Measurements from ENCODE around the gene LRRTM4.

LRRTM4 gene

DNA sequence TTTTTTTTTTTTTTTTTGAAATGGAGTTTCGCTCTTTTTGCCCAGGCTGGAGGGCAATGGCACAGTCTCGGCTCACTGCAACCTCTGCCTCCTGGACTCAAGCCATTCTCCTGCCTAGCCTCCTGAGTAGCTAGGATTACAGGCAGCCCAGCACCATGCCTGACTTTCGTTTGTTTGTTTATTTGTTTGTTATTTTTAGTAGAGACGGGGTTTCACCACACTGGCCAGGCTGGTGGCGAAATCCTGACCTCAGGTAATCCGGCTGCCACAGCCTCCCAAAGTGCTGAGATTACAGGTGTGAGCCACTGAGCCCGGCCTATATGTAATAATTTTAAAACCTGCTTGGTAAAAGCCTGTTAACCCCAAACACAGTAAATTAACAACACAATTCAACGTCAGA lies 435.7 kb downstream of the LRRTM4 start:
- H3K27ac ChIP-seq (ENCODE audit: low read length), result no peak overlapping the region
- H3K9me3 ChIP-seq (ENCODE audit: insufficient read depth, low read length), result no peaks in the 10 kb centered on the region
- H3K4me1 ChIP-seq (ENCODE audit: low read length), result no peaks in the 10 kb centered on the region
- H3K9ac ChIP-seq (ENCODE audit: low read length), result no peak overlapping the region
- H4K20me1 ChIP-seq (ENCODE audit: insufficient read depth, low read length), result no peaks in the 10 kb centered on the region
- no peaks in the 10 kb centered on the region for H3K79me2 ChIP-seq (ENCODE audit: low read length)
- H3K36me3 ChIP-seq (replicated peaks; ENCODE audit: low read depth, low read length), result no peaks in the 10 kb centered on the region
- H3K4me3 ChIP-seq (ENCODE audit: low read length), result no peak overlapping the region
- TF ChIP-seq EZH2phosphoT487 (IDR thresholded peaks at IDR 0.05; ENCODE audit: low read depth), result no peak
- TF ChIP-seq, protein P1, sequence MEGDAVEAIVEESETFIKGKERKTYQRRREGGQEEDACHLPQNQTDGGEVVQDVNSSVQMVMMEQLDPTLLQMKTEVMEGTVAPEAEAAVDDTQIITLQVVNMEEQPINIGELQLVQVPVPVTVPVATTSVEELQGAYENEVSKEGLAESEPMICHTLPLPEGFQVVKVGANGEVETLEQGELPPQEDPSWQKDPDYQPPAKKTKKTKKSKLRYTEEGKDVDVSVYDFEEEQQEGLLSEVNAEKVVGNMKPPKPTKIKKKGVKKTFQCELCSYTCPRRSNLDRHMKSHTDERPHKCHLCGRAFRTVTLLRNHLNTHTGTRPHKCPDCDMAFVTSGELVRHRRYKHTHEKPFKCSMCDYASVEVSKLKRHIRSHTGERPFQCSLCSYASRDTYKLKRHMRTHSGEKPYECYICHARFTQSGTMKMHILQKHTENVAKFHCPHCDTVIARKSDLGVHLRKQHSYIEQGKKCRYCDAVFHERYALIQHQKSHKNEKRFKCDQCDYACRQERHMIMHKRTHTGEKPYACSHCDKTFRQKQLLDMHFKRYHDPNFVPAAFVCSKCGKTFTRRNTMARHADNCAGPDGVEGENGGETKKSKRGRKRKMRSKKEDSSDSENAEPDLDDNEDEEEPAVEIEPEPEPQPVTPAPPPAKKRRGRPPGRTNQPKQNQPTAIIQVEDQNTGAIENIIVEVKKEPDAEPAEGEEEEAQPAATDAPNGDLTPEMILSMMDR (IDR thresholded peaks at IDR 0.05; ENCODE audit: low read depth, low read length), result no peak
- H3K4me2 ChIP-seq (ENCODE audit: low read length), result no peak overlapping the region
- no peak overlapping the region for H2AFZ ChIP-seq (ENCODE audit: low read depth, low read length)
- no peaks in the 10 kb centered on the region for H3K27me3 ChIP-seq (ENCODE audit: low read depth, low read length)

DNA sequence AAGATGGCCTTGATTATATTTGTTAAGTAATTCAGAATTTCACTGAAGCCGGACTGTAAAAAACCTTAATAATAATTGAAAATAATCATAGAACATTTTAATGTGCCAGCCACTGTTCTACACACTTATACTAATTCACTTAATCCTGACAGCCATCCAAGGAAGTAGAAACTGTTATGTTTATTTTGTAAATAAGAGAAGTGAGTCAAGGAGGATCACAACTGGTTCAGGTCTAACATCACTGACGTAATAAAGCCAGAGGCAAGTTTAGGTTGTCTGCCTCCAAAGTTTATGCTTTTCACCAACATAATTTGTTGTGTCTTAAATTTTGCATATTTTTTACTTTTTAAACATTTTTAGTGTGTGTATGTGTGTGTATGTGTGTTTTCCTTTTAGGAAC lies 436.1 kb downstream of the LRRTM4 start:
- no peaks in the 10 kb centered on the region for H3K79me2 ChIP-seq (ENCODE audit: low read length)
- no peak overlapping the region for H3K4me3 ChIP-seq (ENCODE audit: low read length)
- H3K27ac ChIP-seq (ENCODE audit: low read length), result no peak overlapping the region
- no peaks in the 10 kb centered on the region for H4K20me1 ChIP-seq (ENCODE audit: insufficient read depth, low read length)
- no peaks in the 10 kb centered on the region for H3K27me3 ChIP-seq (ENCODE audit: low read depth, low read length)
- no peaks in the 10 kb centered on the region for H3K4me1 ChIP-seq (ENCODE audit: low read length)
- no peaks in the 10 kb centered on the region for H3K9me3 ChIP-seq (ENCODE audit: insufficient read depth, low read length)
- no peaks in the 10 kb centered on the region for H3K36me3 ChIP-seq (replicated peaks; ENCODE audit: low read depth, low read length)
- no peak overlapping the region for H3K4me2 ChIP-seq (ENCODE audit: low read length)
- TF ChIP-seq EZH2phosphoT487 (IDR thresholded peaks at IDR 0.05; ENCODE audit: low read depth), result no peak
- TF ChIP-seq, protein P1 (IDR thresholded peaks at IDR 0.05; ENCODE audit: low read depth, low read length), result no peak
- no peak overlapping the region for H3K9ac ChIP-seq (ENCODE audit: low read length)
- H2AFZ ChIP-seq (ENCODE audit: low read depth, low read length), result no peak overlapping the region

DNA sequence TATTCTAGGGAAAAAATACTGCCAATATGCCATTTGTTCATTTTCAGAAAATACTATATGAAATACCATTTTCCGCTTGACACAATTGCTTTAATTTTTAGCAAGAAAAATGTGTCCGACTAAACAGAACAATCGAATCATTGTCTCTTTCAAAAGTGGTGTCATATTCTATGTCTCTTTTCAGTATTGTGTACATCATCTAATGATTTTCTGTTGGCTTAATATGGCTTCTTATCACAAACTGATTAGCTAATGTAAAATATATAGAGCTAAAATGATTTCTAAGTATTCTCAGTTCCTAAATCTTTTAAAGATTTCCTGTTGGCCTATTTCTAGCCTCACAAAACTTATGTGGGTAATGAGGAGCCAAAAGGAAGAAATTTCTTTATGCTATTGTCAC lies 436.6 kb downstream of the LRRTM4 start:
- Histone ChIP-seq H3K4me2 (ENCODE audit: low read length) (no peak overlapping the region), H3K27me3 (ENCODE audit: low read depth, low read length) (no peaks in the 10 kb centered on the region), H4K20me1 (ENCODE audit: insufficient read depth, low read length) (no peaks in the 10 kb centered on the region), H3K36me3 (replicated peaks; ENCODE audit: low read depth, low read length) (no peaks in the 10 kb centered on the region), H3K79me2 (ENCODE audit: low read length) (no peaks in the 10 kb centered on the region), H2AFZ (ENCODE audit: low read depth, low read length) (no peak overlapping the region), H3K4me1 (ENCODE audit: low read length) (no peaks in the 10 kb centered on the region), H3K27ac (ENCODE audit: low read length) (no peak overlapping the region), H3K9me3 (ENCODE audit: insufficient read depth, low read length) (no peaks in the 10 kb centered on the region), H3K9ac (ENCODE audit: low read length) (no peak overlapping the region), H3K4me3 (ENCODE audit: low read length) (no peak overlapping the region)
- no peak for TF ChIP-seq EZH2phosphoT487 (IDR thresholded peaks at IDR 0.05; ENCODE audit: low read depth)
- TF ChIP-seq, protein P1 (IDR thresholded peaks at IDR 0.05; ENCODE audit: low read depth, low read length), result no peak

DNA sequence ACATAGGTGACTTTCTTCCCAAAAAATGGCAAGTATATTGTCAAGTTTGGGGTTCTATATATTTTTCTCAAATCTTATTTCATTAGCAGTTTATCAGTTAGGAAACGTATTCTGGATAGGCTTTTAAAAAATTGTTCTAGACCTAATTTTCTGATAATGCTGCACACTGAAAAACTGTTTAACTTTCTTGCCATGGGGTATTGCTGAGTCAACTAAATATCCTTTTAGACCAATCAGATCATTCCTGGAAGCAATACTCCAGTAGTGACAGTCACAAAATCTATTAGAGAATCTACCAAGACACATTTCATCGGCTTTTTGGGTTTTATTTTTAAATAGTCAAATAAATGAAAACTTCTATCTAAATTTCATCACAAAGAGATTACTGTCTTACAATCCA lies 440.6 kb downstream of the LRRTM4 start:
- H3K27ac ChIP-seq (ENCODE audit: low read length), result no peak overlapping the region
- no peak overlapping the region for H2AFZ ChIP-seq (ENCODE audit: low read depth, low read length)
- H3K4me1 ChIP-seq (ENCODE audit: low read length), result no peaks in the 10 kb centered on the region
- no peak overlapping the region for H3K9ac ChIP-seq (ENCODE audit: low read length)
- no peak overlapping the region for H3K4me2 ChIP-seq (ENCODE audit: low read length)
- no peaks in the 10 kb centered on the region for H3K79me2 ChIP-seq (ENCODE audit: low read length)
- TF ChIP-seq EZH2phosphoT487 (IDR thresholded peaks at IDR 0.05; ENCODE audit: low read depth), result no peak
- TF ChIP-seq, protein P1 (IDR thresholded peaks at IDR 0.05; ENCODE audit: low read depth, low read length), result no peak
- no peaks in the 10 kb centered on the region for H3K9me3 ChIP-seq (ENCODE audit: insufficient read depth, low read length)
- H3K36me3 ChIP-seq (replicated peaks; ENCODE audit: low read depth, low read length), result no peaks in the 10 kb centered on the region
- no peaks in the 10 kb centered on the region for H4K20me1 ChIP-seq (ENCODE audit: insufficient read depth, low read length)
- H3K27me3 ChIP-seq (ENCODE audit: low read depth, low read length), result no peaks in the 10 kb centered on the region
- H3K4me3 ChIP-seq (ENCODE audit: low read length), result no peak overlapping the region

Measured in OCI-LY3 (cell line).